ENCODE data around the gene SELENOO.

SELENOO gene

GRCh38 chr22:50178471-50178864 is 22.3 kb upstream of the SELENOO start:
- no peak for DNase-seq (ENCODE audit: low spot score)
- in situ Hi-C loops (cut with MboI; ENCODE audit: low pct_unique_long_range_greater_than_20kb, low sequenced_read_pairs, unreplicated experiment), result no loop called here
- no peak for TF ChIP-seq CTCF (IDR thresholded peaks at IDR 0.05; ENCODE audit: extremely low read depth, insufficient read depth, missing control alignments)

- DNase-seq (ENCODE audit: low spot score), result no peak
- no peak for TF ChIP-seq CTCF (IDR thresholded peaks at IDR 0.05; ENCODE audit: extremely low read depth, insufficient read depth, missing control alignments)
- in situ Hi-C loops (cut with MboI; ENCODE audit: low pct_unique_long_range_greater_than_20kb, low sequenced_read_pairs, unreplicated experiment), result no loop called here
These were observed 21.6 kb upstream of the SELENOO start for GRCh38 chr22:50178871-50179869.

GRCh38 chr22:50179937-50180726 is 20.7 kb upstream of the SELENOO start:
- in situ Hi-C loops (cut with MboI; ENCODE audit: low pct_unique_long_range_greater_than_20kb, low sequenced_read_pairs, unreplicated experiment), result no loop called here
- DNase-seq (ENCODE audit: low spot score), result no peak
- no peak for TF ChIP-seq CTCF (IDR thresholded peaks at IDR 0.05; ENCODE audit: extremely low read depth, insufficient read depth, missing control alignments)

GRCh38 chr22:50180727-50181521 is 19.9 kb upstream of the SELENOO start:
- in situ Hi-C loops (cut with MboI; ENCODE audit: low pct_unique_long_range_greater_than_20kb, low sequenced_read_pairs, unreplicated experiment), result no loop called here
- DNase-seq (ENCODE audit: low spot score), result no peak
- TF ChIP-seq CTCF (IDR thresholded peaks at IDR 0.05; ENCODE audit: extremely low read depth, insufficient read depth, missing control alignments), result no peak

- no peak for DNase-seq (ENCODE audit: low spot score)
- no peak for TF ChIP-seq CTCF (IDR thresholded peaks at IDR 0.05; ENCODE audit: extremely low read depth, insufficient read depth, missing control alignments)
- in situ Hi-C loops (cut with MboI; ENCODE audit: low pct_unique_long_range_greater_than_20kb, low sequenced_read_pairs, unreplicated experiment), result no loop called here
These were observed 18.4 kb upstream of the SELENOO start for GRCh38 chr22:50182176-50183081.

Data from GM13977 (cell line).